ENCODE measurements around the gene LBHD2. TPM values are rescaled to one million over a fixed set of nuclear protein-coding genes. Genes with fewer than 3 reads are reported as not detected.

Gene LBHD2
- total and polyA plus RNA-seq, 2 of the 13 experiments (the other 11 are each of a cell fraction or from before 2014, with no cell fraction given), result 0.67 to 1.00 TPM

- TF ChIP-seq, protein P1, sequence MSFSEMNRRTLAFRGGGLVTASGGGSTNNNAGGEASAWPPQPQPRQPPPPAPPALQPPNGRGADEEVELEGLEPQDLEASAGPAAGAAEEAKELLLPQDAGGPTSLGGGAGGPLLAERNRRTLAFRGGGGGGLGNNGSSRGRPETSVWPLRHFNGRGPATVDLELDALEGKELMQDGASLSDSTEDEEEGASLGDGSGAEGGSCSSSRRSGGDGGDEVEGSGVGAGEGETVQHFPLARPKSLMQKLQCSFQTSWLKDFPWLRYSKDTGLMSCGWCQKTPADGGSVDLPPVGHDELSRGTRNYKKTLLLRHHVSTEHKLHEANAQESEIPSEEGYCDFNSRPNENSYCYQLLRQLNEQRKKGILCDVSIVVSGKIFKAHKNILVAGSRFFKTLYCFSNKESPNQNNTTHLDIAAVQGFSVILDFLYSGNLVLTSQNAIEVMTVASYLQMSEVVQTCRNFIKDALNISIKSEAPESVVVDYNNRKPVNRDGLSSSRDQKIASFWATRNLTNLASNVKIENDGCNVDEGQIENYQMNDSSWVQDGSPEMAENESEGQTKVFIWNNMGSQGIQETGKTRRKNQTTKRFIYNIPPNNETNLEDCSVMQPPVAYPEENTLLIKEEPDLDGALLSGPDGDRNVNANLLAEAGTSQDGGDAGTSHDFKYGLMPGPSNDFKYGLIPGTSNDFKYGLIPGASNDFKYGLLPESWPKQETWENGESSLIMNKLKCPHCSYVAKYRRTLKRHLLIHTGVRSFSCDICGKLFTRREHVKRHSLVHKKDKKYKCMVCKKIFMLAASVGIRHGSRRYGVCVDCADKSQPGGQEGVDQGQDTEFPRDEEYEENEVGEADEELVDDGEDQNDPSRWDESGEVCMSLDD (CRISPR knock-in tag; IDR thresholded peaks at IDR 0.05; ENCODE audit: borderline replicate concordance), result no peak
- no peak for TF ChIP-seq ZNF672 (CRISPR knock-in tag; IDR thresholded peaks at IDR 0.05)
- TF ChIP-seq ZFP91 (CRISPR knock-in tag; IDR thresholded peaks at IDR 0.05; ENCODE audit: borderline replicate concordance), result no peak
- TF ChIP-seq MAX (IDR thresholded peaks at IDR 0.05), result no peak
- TF ChIP-seq HMG20A (CRISPR knock-in tag; IDR thresholded peaks at IDR 0.05; ENCODE audit: borderline replicate concordance), result no peak
- no peak for TF ChIP-seq TOPORS (CRISPR knock-in tag; IDR thresholded peaks at IDR 0.05)
- TF ChIP-seq ZNF567 (CRISPR knock-in tag; IDR thresholded peaks at IDR 0.05; ENCODE audit: borderline replicate concordance), result no peak
- TF ChIP-seq, protein P2, sequence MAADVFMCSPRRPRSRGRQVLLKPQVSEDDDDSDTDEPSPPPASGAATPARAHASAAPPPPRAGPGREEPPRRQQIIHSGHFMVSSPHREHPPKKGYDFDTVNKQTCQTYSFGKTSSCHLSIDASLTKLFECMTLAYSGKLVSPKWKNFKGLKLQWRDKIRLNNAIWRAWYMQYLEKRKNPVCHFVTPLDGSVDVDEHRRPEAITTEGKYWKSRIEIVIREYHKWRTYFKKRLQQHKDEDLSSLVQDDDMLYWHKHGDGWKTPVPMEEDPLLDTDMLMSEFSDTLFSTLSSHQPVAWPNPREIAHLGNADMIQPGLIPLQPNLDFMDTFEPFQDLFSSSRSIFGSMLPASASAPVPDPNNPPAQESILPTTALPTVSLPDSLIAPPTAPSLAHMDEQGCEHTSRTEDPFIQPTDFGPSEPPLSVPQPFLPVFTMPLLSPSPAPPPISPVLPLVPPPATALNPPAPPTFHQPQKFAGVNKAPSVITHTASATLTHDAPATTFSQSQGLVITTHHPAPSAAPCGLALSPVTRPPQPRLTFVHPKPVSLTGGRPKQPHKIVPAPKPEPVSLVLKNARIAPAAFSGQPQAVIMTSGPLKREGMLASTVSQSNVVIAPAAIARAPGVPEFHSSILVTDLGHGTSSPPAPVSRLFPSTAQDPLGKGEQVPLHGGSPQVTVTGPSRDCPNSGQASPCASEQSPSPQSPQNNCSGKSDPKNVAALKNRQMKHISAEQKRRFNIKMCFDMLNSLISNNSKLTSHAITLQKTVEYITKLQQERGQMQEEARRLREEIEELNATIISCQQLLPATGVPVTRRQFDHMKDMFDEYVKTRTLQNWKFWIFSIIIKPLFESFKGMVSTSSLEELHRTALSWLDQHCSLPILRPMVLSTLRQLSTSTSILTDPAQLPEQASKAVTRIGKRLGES (CRISPR knock-in tag; IDR thresholded peaks at IDR 0.05; ENCODE audit: borderline replicate concordance), result no peak
- no peak for TF ChIP-seq ZNF18 (CRISPR knock-in tag; IDR thresholded peaks at IDR 0.05; ENCODE audit: insufficient replicate concordance)
- no peak for TF ChIP-seq PITX1 (CRISPR knock-in tag; IDR thresholded peaks at IDR 0.05)
- TF ChIP-seq PHF8 (CRISPR knock-in tag; IDR thresholded peaks at IDR 0.05), result no peak
- TF ChIP-seq GPN1 (CRISPR knock-in tag; IDR thresholded peaks at IDR 0.05; ENCODE audit: borderline replicate concordance), result no peak
- TF ChIP-seq, protein P3, sequence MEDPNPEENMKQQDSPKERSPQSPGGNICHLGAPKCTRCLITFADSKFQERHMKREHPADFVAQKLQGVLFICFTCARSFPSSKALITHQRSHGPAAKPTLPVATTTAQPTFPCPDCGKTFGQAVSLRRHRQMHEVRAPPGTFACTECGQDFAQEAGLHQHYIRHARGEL (CRISPR knock-in tag; IDR thresholded peaks at IDR 0.05), result no peak
- no peak for TF ChIP-seq MTA1 (CRISPR knock-in tag; IDR thresholded peaks at IDR 0.05; ENCODE audit: borderline replicate concordance)
- TF ChIP-seq, protein P4, sequence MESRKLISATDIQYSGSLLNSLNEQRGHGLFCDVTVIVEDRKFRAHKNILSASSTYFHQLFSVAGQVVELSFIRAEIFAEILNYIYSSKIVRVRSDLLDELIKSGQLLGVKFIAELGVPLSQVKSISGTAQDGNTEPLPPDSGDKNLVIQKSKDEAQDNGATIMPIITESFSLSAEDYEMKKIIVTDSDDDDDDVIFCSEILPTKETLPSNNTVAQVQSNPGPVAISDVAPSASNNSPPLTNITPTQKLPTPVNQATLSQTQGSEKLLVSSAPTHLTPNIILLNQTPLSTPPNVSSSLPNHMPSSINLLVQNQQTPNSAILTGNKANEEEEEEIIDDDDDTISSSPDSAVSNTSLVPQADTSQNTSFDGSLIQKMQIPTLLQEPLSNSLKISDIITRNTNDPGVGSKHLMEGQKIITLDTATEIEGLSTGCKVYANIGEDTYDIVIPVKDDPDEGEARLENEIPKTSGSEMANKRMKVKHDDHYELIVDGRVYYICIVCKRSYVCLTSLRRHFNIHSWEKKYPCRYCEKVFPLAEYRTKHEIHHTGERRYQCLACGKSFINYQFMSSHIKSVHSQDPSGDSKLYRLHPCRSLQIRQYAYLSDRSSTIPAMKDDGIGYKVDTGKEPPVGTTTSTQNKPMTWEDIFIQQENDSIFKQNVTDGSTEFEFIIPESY (CRISPR knock-in tag; IDR thresholded peaks at IDR 0.05), result no peak
- TF ChIP-seq POGK (CRISPR knock-in tag; conservative IDR thresholded peaks at IDR 0.05), result peak; percentile 22; the same call in 1 of the 2 replicates
These were observed 29.3 kb downstream of the LBHD2 start (continued) for GRCh38 chr14:103113303-103113702.
